GM21526 (cell line): ENCODE measurements around the gene RNLS.

Experiments
- ATAC-seq: cut with Tn5 transposase; IDR thresholded peaks from one replicate; pipeline ENCODE4 v1.9.1; 2021; ENCODE audit warnings: moderate library complexity; ENCODE audit not compliant: unreplicated experiment, low FRiP score

Gene RNLS

GRCh38 chr10:88273567-88273966 is 309.6 kb downstream of the RNLS start:
- ATAC-seq = no peak

GRCh38 chr10:88271761-88272543 is 311.2 kb downstream of the RNLS start:
- peak; percentile 28 for ATAC-seq

GRCh38 chr10:88270871-88271713 is 312.0 kb downstream of the RNLS start:
- ATAC-seq = peak; percentile 82

GRCh38 chr10:88270061-88270808 is 312.9 kb downstream of the RNLS start:
- no peak for ATAC-seq

- ATAC-seq = no peak
These were observed 320.4 kb downstream of the RNLS start for GRCh38 chr10:88262591-88263234.

- no peak for ATAC-seq
These were observed 322.0 kb downstream of the RNLS start for GRCh38 chr10:88261152-88261551.

- no peak for ATAC-seq
These were observed 322.6 kb downstream of the RNLS start for GRCh38 chr10:88260329-88261051.

GRCh38 chr10:88259381-88259780 is 323.7 kb downstream of the RNLS start:
- ATAC-seq = no peak

GRCh38 chr10:88256886-88257285 is 326.2 kb downstream of the RNLS start:
- ATAC-seq = no peak

GRCh38 chr10:88256013-88256680 is 327.0 kb downstream of the RNLS start:
- ATAC-seq = no peak

- ATAC-seq = no peak
These were observed 329.0 kb downstream of the RNLS start for GRCh38 chr10:88254091-88254490.

GRCh38 chr10:88253622-88254021 is 329.5 kb downstream of the RNLS start:
- ATAC-seq = no peak

GRCh38 chr10:88253128-88253527 is 330.0 kb downstream of the RNLS start:
- no peak for ATAC-seq

GRCh38 chr10:88249450-88249849 is 333.7 kb downstream of the RNLS start:
- ATAC-seq = no peak

GRCh38 chr10:88246675-88247074 is 336.4 kb downstream of the RNLS start:
- no peak for ATAC-seq

GRCh38 chr10:88245974-88246511 is 337.1 kb downstream of the RNLS start:
- ATAC-seq = no peak

GRCh38 chr10:88244781-88245625 is 338.1 kb downstream of the RNLS start:
- no peak for ATAC-seq
